ENCODE results near the gene TRIM50.
"Not testable (repeated sequence)": the region's sequence is repeated elsewhere in the genome, so short reads cannot be mapped to it uniquely, and the experiment has no call there.

The TRIM50 gene

DNA sequence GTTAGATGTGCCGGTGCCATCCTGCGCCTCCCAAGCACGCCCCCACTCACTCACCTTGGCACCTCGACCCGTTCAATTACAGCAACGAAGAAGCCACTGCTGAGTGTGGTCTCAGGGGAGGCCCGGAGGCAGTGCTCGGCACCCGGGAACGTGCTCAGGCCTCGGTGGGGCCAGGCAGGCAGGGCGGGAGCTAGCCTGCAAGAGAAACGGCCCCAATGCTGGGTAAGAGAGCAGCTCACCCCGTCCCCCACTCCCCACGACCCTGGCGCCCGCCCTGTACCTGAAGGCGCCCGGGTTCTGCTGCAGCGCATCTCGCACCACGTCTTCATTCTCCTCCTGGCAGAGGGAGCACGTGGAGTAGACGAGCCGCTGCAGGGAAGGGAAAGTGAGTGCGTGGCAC is 24.3 kb downstream of the TRIM50 start:
- peaks cover 7% of the 10 kb centered on the region for H3K4me1 ChIP-seq (ENCODE audit: low read length)
- H3K36me3 ChIP-seq (replicated peaks; ENCODE audit: insufficient read depth, low read length) = no peaks in the 10 kb centered on the region; the same call in 1 of the 2 replicates
- H3K9me3 ChIP-seq (replicated peaks; ENCODE audit: insufficient read depth, low read length) = no peaks in the 10 kb centered on the region
- no peak overlapping the region for H3K27ac ChIP-seq (ENCODE audit: low read length)
- no peaks in the 10 kb centered on the region for H3K27me3 ChIP-seq (replicated peaks; ENCODE audit: insufficient read depth, low read length)
- no peak overlapping the region for H2AFZ ChIP-seq (ENCODE audit: low read length)
- peaks cover 28% of the 10 kb centered on the region for H3K79me2 ChIP-seq (ENCODE audit: low read length)
- H3K4me2 ChIP-seq (ENCODE audit: low read depth, low read length) = no peak overlapping the region
- H3K9ac ChIP-seq (ENCODE audit: low read length) = no peak overlapping the region
- TF ChIP-seq EZH2phosphoT487 (IDR thresholded peaks at IDR 0.05; ENCODE audit: low read length) = no peak
- TF ChIP-seq, protein P1, sequence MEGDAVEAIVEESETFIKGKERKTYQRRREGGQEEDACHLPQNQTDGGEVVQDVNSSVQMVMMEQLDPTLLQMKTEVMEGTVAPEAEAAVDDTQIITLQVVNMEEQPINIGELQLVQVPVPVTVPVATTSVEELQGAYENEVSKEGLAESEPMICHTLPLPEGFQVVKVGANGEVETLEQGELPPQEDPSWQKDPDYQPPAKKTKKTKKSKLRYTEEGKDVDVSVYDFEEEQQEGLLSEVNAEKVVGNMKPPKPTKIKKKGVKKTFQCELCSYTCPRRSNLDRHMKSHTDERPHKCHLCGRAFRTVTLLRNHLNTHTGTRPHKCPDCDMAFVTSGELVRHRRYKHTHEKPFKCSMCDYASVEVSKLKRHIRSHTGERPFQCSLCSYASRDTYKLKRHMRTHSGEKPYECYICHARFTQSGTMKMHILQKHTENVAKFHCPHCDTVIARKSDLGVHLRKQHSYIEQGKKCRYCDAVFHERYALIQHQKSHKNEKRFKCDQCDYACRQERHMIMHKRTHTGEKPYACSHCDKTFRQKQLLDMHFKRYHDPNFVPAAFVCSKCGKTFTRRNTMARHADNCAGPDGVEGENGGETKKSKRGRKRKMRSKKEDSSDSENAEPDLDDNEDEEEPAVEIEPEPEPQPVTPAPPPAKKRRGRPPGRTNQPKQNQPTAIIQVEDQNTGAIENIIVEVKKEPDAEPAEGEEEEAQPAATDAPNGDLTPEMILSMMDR (IDR thresholded peaks at IDR 0.05; ENCODE audit: low read length) = no peak
- no peak for TF ChIP-seq EZH2 (optimal IDR thresholded peaks at IDR 0.05; ENCODE audit: low read depth, low read length)
- H3F3A ChIP-seq (ENCODE audit: insufficient read depth, low read length) = no peaks in the 10 kb centered on the region
- no peak for DNase-seq
- H3K4me3 ChIP-seq (ENCODE audit: low read length) = no peak overlapping the region
- no peaks in the 10 kb centered on the region for H4K20me1 ChIP-seq (ENCODE audit: insufficient read depth, low read length)
- H3K9me2 ChIP-seq (replicated peaks; ENCODE audit: insufficient read depth, low read length) = no peaks in the 10 kb centered on the region

DNA sequence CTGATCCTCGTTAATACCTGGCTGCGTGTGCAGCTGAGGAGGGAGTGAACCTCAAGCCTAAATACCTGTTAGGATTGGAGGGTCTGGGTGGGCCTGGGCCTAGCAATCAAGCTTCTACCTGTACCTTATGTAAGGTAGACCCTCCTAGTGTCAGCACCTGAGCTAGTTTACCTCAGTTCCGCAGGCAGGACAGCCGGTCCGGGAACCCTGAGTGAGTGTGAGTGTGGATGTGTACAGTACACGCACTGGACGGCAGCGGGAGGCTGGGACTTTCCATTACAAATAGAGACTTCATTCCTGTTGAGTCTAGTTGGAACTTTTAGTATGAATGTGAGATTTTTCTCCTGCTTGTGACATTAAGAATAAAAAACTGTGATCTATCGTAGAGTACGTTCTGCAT is 25.0 kb downstream of the TRIM50 start:
- H3K27me3 ChIP-seq (replicated peaks; ENCODE audit: insufficient read depth, low read length); H3K9me3 ChIP-seq (replicated peaks; ENCODE audit: insufficient read depth, low read length); H3K4me2 ChIP-seq (ENCODE audit: low read depth, low read length); H3K9me2 ChIP-seq (replicated peaks; ENCODE audit: insufficient read depth, low read length); H3K36me3 ChIP-seq (replicated peaks; ENCODE audit: insufficient read depth, low read length); H2AFZ ChIP-seq (ENCODE audit: low read length); H3F3A ChIP-seq (ENCODE audit: insufficient read depth, low read length); H4K20me1 ChIP-seq (ENCODE audit: insufficient read depth, low read length); DNase-seq; H3K27ac ChIP-seq (ENCODE audit: low read length); H3K4me1 ChIP-seq (ENCODE audit: low read length); H3K9ac ChIP-seq (ENCODE audit: low read length); H3K4me3 ChIP-seq (ENCODE audit: low read length): not testable (repeated sequence)
- peaks cover 21% of the 10 kb centered on the region for H3K79me2 ChIP-seq (ENCODE audit: low read length)

DNA sequence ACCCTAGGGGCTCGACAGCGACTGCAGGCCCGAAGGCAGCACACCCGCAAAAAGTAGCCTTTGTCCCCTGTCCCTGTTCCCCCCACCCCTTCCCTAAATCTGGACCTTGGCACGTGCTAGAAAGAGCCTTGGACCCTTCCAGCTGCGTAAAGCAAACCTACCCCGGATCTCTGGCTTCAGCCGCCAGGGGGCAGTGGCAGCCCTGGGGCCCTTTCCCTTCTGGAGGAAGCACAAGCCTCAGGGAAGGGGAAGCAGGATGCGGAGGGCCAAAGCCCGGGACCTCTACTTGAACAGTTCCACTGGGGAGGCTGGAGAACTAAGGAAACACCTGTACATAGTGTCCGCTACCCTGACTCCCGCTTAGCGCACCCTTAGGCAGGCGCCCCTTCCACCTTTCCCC is 26.8 kb downstream of the TRIM50 start:
- not testable (repeated sequence) for H3K4me2 ChIP-seq (ENCODE audit: low read depth, low read length); H2AFZ ChIP-seq (ENCODE audit: low read length); H3K4me3 ChIP-seq (ENCODE audit: low read length); H4K20me1 ChIP-seq (ENCODE audit: insufficient read depth, low read length); H3K4me1 ChIP-seq (ENCODE audit: low read length); H3K79me2 ChIP-seq (ENCODE audit: low read length); DNase-seq; H3K36me3 ChIP-seq (replicated peaks; ENCODE audit: insufficient read depth, low read length); H3K27ac ChIP-seq (ENCODE audit: low read length); H3K27me3 ChIP-seq (replicated peaks; ENCODE audit: insufficient read depth, low read length); H3K9ac ChIP-seq (ENCODE audit: low read length); H3K9me3 ChIP-seq (replicated peaks; ENCODE audit: insufficient read depth, low read length); H3K9me2 ChIP-seq (replicated peaks; ENCODE audit: insufficient read depth, low read length); H3F3A ChIP-seq (ENCODE audit: insufficient read depth, low read length)

DNA sequence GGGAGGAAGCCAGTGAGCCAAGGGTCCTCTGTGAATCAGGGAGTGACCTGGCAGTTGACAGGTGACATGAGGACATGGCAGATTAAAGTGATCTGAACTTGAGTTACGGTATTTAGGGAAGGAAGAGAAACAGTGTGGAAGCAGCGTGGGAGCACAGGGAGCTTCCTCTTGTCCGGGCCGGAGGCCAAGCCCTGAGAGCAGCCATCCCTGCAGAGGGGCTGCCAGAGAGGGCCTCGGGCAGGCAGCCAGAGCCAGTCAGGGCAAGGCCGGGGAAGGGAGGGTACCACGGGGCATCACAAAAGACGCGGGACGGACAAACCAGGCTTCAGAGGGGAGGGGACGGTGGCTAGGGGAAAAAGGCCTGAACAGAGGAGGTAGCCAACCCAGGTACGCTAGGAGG is 28.1 kb downstream of the TRIM50 start:
- not testable (repeated sequence) for DNase-seq; H3K27ac ChIP-seq (ENCODE audit: low read length); H3K4me2 ChIP-seq (ENCODE audit: low read depth, low read length); H3K4me1 ChIP-seq (ENCODE audit: low read length); H3K27me3 ChIP-seq (replicated peaks; ENCODE audit: insufficient read depth, low read length); H3K9me2 ChIP-seq (replicated peaks; ENCODE audit: insufficient read depth, low read length); H3K4me3 ChIP-seq (ENCODE audit: low read length); H3K36me3 ChIP-seq (replicated peaks; ENCODE audit: insufficient read depth, low read length); H3K9me3 ChIP-seq (replicated peaks; ENCODE audit: insufficient read depth, low read length); H3K79me2 ChIP-seq (ENCODE audit: low read length); H4K20me1 ChIP-seq (ENCODE audit: insufficient read depth, low read length); H3F3A ChIP-seq (ENCODE audit: insufficient read depth, low read length); H2AFZ ChIP-seq (ENCODE audit: low read length); H3K9ac ChIP-seq (ENCODE audit: low read length)

DNA sequence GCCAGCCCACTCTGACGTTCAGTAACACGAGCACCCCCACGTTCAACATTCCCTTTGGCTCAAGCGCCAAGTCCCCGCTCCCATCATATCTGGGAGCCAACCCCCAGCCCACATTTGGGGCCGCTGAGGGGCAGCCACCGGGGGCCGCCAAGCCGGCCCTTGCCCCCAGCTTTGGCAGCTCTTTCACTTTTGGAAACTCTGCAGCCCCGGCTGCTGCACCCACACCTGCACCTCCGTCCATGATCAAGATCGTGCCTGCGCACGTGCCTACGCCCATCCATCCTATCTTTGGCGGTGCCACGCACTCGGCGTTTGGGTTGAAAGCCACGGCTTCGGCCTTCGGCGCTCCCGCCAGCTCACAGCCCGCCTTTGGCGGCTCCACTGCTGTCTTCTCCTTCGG is 30.2 kb downstream of the TRIM50 start:
- not testable (repeated sequence) for H3F3A ChIP-seq (ENCODE audit: insufficient read depth, low read length); H3K9me3 ChIP-seq (replicated peaks; ENCODE audit: insufficient read depth, low read length); H3K9me2 ChIP-seq (replicated peaks; ENCODE audit: insufficient read depth, low read length); H3K9ac ChIP-seq (ENCODE audit: low read length); H3K36me3 ChIP-seq (replicated peaks; ENCODE audit: insufficient read depth, low read length); DNase-seq; H3K27me3 ChIP-seq (replicated peaks; ENCODE audit: insufficient read depth, low read length); H3K79me2 ChIP-seq (ENCODE audit: low read length); H3K4me1 ChIP-seq (ENCODE audit: low read length); H2AFZ ChIP-seq (ENCODE audit: low read length); H4K20me1 ChIP-seq (ENCODE audit: insufficient read depth, low read length); H3K4me3 ChIP-seq (ENCODE audit: low read length); H3K27ac ChIP-seq (ENCODE audit: low read length); H3K4me2 ChIP-seq (ENCODE audit: low read depth, low read length)

DNA sequence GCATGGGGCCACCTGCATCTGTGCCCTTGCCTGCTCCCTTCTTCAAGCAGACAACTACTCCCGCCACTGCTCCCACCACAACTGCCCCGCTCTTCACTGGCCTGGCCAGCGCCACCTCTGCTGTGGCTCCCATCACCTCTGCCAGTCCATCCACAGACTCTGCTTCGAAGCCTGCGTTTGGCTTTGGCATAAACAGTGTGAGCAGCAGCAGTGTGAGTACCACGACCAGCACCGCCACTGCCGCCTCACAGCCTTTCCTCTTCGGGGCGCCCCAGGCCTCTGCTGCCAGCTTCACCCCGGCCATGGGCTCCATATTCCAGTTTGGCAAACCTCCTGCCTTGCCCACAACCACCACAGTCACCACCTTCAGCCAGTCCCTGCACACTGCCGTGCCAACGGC is 30.6 kb downstream of the TRIM50 start:
- H3K27ac ChIP-seq (ENCODE audit: low read length); H3F3A ChIP-seq (ENCODE audit: insufficient read depth, low read length); H3K4me1 ChIP-seq (ENCODE audit: low read length); H3K27me3 ChIP-seq (replicated peaks; ENCODE audit: insufficient read depth, low read length); H3K4me3 ChIP-seq (ENCODE audit: low read length); H3K79me2 ChIP-seq (ENCODE audit: low read length); H3K9me2 ChIP-seq (replicated peaks; ENCODE audit: insufficient read depth, low read length); H3K9me3 ChIP-seq (replicated peaks; ENCODE audit: insufficient read depth, low read length); H3K4me2 ChIP-seq (ENCODE audit: low read depth, low read length); DNase-seq; H2AFZ ChIP-seq (ENCODE audit: low read length); H3K9ac ChIP-seq (ENCODE audit: low read length); H4K20me1 ChIP-seq (ENCODE audit: insufficient read depth, low read length); H3K36me3 ChIP-seq (replicated peaks; ENCODE audit: insufficient read depth, low read length): not testable (repeated sequence)

DNA sequence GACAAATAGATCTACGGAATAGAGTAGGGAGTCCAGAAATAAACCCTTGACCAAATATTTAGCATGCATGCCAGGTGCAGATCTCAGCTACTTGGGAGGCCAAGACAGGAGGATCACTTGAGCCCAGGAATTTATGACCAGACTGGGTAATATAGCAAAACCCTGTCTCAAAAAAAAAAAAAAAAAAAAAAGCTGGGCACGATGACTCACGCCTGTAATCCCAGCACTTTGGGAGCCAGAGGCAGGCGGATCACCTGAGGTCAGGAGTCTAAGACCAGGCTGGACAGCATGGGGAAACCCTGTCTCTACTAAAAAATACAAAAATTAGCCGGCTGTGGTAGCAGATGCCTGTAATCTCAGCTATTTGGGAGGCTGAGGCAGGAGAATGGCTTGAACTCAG is 50.7 kb downstream of the TRIM50 start:
- H3K27ac ChIP-seq (ENCODE audit: low read length); H3K4me3 ChIP-seq (ENCODE audit: low read length); H3K9ac ChIP-seq (ENCODE audit: low read length); H3K4me1 ChIP-seq (ENCODE audit: low read length); H3K79me2 ChIP-seq (ENCODE audit: low read length); H3K4me2 ChIP-seq (ENCODE audit: low read depth, low read length); H3K27me3 ChIP-seq (replicated peaks; ENCODE audit: insufficient read depth, low read length); H3F3A ChIP-seq (ENCODE audit: insufficient read depth, low read length); H3K9me3 ChIP-seq (replicated peaks; ENCODE audit: insufficient read depth, low read length); H2AFZ ChIP-seq (ENCODE audit: low read length); DNase-seq; H4K20me1 ChIP-seq (ENCODE audit: insufficient read depth, low read length); H3K36me3 ChIP-seq (replicated peaks; ENCODE audit: insufficient read depth, low read length); H3K9me2 ChIP-seq (replicated peaks; ENCODE audit: insufficient read depth, low read length): not testable (repeated sequence)

Data from MM.1S (cell line).